Measurements from ENCODE around the gene TMEM121.

- TF ChIP-seq, protein P1, sequence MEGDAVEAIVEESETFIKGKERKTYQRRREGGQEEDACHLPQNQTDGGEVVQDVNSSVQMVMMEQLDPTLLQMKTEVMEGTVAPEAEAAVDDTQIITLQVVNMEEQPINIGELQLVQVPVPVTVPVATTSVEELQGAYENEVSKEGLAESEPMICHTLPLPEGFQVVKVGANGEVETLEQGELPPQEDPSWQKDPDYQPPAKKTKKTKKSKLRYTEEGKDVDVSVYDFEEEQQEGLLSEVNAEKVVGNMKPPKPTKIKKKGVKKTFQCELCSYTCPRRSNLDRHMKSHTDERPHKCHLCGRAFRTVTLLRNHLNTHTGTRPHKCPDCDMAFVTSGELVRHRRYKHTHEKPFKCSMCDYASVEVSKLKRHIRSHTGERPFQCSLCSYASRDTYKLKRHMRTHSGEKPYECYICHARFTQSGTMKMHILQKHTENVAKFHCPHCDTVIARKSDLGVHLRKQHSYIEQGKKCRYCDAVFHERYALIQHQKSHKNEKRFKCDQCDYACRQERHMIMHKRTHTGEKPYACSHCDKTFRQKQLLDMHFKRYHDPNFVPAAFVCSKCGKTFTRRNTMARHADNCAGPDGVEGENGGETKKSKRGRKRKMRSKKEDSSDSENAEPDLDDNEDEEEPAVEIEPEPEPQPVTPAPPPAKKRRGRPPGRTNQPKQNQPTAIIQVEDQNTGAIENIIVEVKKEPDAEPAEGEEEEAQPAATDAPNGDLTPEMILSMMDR (IDR thresholded peaks at IDR 0.05; ENCODE audit: insufficient read depth, low read length, poor library complexity, severe bottlenecking) = no peak
- TF ChIP-seq EZH2phosphoT487 (conservative IDR thresholded peaks at IDR 0.05; ENCODE audit: low read length) = no peak
These were observed 1.1 kb upstream of the TMEM121 start for GRCh38 chr14:105525326-105525725.
